ENCODE measurements around the gene TRAPPC3.

DNA sequence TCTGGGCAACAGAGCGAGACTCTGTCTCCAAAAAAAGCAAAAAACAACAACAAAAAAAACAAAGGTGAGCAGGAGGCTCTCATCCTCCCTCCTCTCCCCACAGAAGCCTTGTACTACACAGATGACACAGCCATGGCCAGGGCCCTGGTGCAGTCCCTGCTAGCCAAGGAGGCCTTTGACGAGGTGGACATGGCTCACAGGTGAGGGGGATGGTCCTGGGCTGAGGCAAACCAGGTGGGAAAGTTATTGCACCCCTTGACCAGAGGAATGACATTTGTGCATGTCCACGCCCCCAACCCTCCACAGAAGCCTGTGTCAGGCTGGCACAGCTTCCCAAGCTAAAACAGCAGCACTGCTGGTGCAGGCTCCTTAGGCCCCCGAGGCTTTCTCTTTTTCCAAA lies 58.1 kb downstream of the TRAPPC3 start:
- TF ChIP-seq CTCF (IDR thresholded peaks at IDR 0.05; ENCODE audit: borderline replicate concordance, extremely low read depth, low read length, poor library complexity, severe bottlenecking) (no peak), EZH2 (IDR thresholded peaks at IDR 0.05; ENCODE audit: borderline replicate concordance, low read depth, low read length, severe bottlenecking) (no peak)
